K562 (cell line): Measurements from ENCODE around the gene TXN2. TPM values are rescaled to one million over a fixed set of nuclear protein-coding genes. Genes with fewer than 3 reads are reported as not detected.
A peak's percentile ranks its signal among the peaks of the same experiment; 100 is the strongest.

Source experiments
- CBFB ChIP-seq: sonication (generic); formaldehyde crosslinking; IDR thresholded peaks from 2 replicates; pipeline ENCODE4 v1.4.0; 2020; ENCODE audit warnings: mild to moderate bottlenecking, missing genetic modification reagents
- CSDE1 ChIP-seq, 2 experiments: fragments of 450-650 bp; IDR thresholded peaks; 2 replicates each; pipeline ENCODE4 v1.6.1; 2016; ENCODE audit warnings: mild to moderate bottlenecking in 1 of 2
- E2F1 ChIP-seq: sonication (generic); formaldehyde crosslinking; IDR thresholded peaks from 2 replicates; pipeline ENCODE4 v1.8.1; 2023; ENCODE audit warnings: mild to moderate bottlenecking, missing genetic modification reagents, moderate library complexity
- MCM2 ChIP-seq: fragments of 450-650 bp; IDR thresholded peaks from 2 replicates; pipeline ENCODE4 v1.6.1; 2017; ENCODE audit warnings: low read depth, mild to moderate bottlenecking
- NCOA1 ChIP-seq: fragments of 450-650 bp; IDR thresholded peaks from 2 replicates; pipeline ENCODE4 v1.6.1; 2016; ENCODE audit warnings: low read depth
- NR2C2 ChIP-seq, 2 experiments: fragments of 200-800 bp in 1 of 2; sonication (Bioruptor generic) in 1 of 2; sonication (generic) in 1 of 2; formaldehyde crosslinking in 1 of 2; IDR thresholded peaks; 2 replicates each; pipeline versions ENCODE4 v1.6.1 to v1.8.0; 2016 to 2022; ENCODE audit warnings: mild to moderate bottlenecking in 1 of 2, missing compliant biosample characterization in 1 of 2, missing genetic modification characterization in 1 of 2, missing genetic modification reagents in 1 of 2
- PHF21A ChIP-seq: fragments of 450-650 bp; IDR thresholded peaks from 2 replicates; pipeline ENCODE4 v1.6.1; 2017; ENCODE audit warnings: low read depth, borderline replicate concordance
- PTTG1 ChIP-seq: fragments of 450-650 bp; IDR thresholded peaks from 2 replicates; pipeline ENCODE4 v1.6.1; 2016; ENCODE audit warnings: low read depth, mild to moderate bottlenecking, missing genetic modification characterization, missing compliant biosample characterization
- RAD51 ChIP-seq: fragments of 450-650 bp; IDR thresholded peaks from 2 replicates; pipeline ENCODE4 v1.7.1; 2016; ENCODE audit warnings: low read depth, mild to moderate bottlenecking, borderline replicate concordance
- SRSF1 ChIP-seq: fragments of 200-400 bp; formaldehyde crosslinking; IDR thresholded peaks from 2 replicates; pipeline ENCODE4 v1.6.1; 2017; ENCODE audit warnings: mild to moderate bottlenecking, low read depth, low read length, moderate library complexity
- SUPT5H ChIP-seq: fragments of 450-650 bp; IDR thresholded peaks from 2 replicates; pipeline ENCODE4 v1.6.1; 2016
- TRIM25 ChIP-seq: fragments of 450-650 bp; IDR thresholded peaks from 2 replicates; pipeline ENCODE4 v1.7.0; 2016; ENCODE audit warnings: borderline replicate concordance
- YY1 ChIP-seq, 3 experiments: IDR thresholded peaks; 2 replicates each; pipeline ENCODE4 v1.6.1; 2011; ENCODE audit warnings: low read length in 2 of 3, mild to moderate bottlenecking in 2 of 3, moderate library complexity in 2 of 3, borderline replicate concordance in 1 of 3, control low read depth in 1 of 3, low read depth in 1 of 3; ENCODE audit not compliant: insufficient read depth in 3 of 3, insufficient replicate concordance in 2 of 3, control insufficient read depth in 1 of 3, insufficient read length in 1 of 3; ENCODE audit errors: extremely low read depth in 1 of 3
- ZBTB26 ChIP-seq: fragments of 450-650 bp; formaldehyde crosslinking; IDR thresholded peaks from 2 replicates; pipeline ENCODE4 v1.4.0; 2022; ENCODE audit warnings: missing genetic modification characterization
- ZFX ChIP-seq: sonication (generic); formaldehyde crosslinking; IDR thresholded peaks from 2 replicates; pipeline ENCODE4 v1.8.0; 2022; ENCODE audit warnings: mild to moderate bottlenecking, missing genetic modification reagents, moderate library complexity
- ZNF143 ChIP-seq: sonication (generic); formaldehyde crosslinking; IDR thresholded peaks from 2 replicates; pipeline ENCODE4 v1.9.0; 2022; ENCODE audit warnings: mild to moderate bottlenecking, missing genetic modification reagents
- ZNF592 ChIP-seq: fragments of 450-650 bp; IDR thresholded peaks from 2 replicates; pipeline ENCODE4 v1.6.1; 2017; ENCODE audit warnings: antibody characterized with exemption, mild to moderate bottlenecking
- ZNF76 ChIP-seq: fragments of 250-450 bp; sonication (Bioruptor Pico); IDR thresholded peaks from 2 replicates; pipeline ENCODE4 v1.4.0; 2020; ENCODE audit warnings: mild to moderate bottlenecking, moderate library complexity, borderline replicate concordance
- polyA plus RNA-seq, 8 experiments: library from polyadenylated mRNA; depleted of rRNA in 4 of 8; stranded (reverse) in 5 of 8; unstranded in 3 of 8; fragments of >200 nt; fragmentation: Nextera tagmentation in 2 of 8; fragmentation: Illumina TruSeq in 1 of 8; extraction: Ambion mirVana in 2 of 8; extraction: Trizol in 1 of 8; gene quantifications; 2 replicates each; pipeline versions ENCODE4 v1.2.1 to v1.2.3, GENCODE V29; 2011 to 2014; ENCODE audit warnings: inconsistent platforms in 1 of 8, missing spikeins in 1 of 8
- total RNA-seq, 7 experiments: library from RNA; depleted of rRNA in 6 of 7; stranded (reverse); fragments of >200 nt in 6 of 7; fragmentation: Illumina TruSeq in 2 of 7; extraction: Trizol in 2 of 7; gene quantifications; 2 replicates each; pipeline versions ENCODE4 v1.2.1 to v1.2.3, GENCODE V29; 2011 to 2021; ENCODE audit warnings: low replicate concordance in 1 of 7

The TXN2 gene
- total and polyA plus RNA-seq, 9 of the 15 experiments (the other 6 are each of a cell fraction or from before 2014, with no cell fraction given): 48.5 to 399 (median 118) TPM

- no peak for TF ChIP-seq ZBTB26 (CRISPR knock-in tag)
- peak; percentile 84 for TF ChIP-seq RAD51
- no peak for TF ChIP-seq SRSF1
- no peak for TF ChIP-seq TRIM25
- TF ChIP-seq SUPT5H: no peak
- TF ChIP-seq ZNF143 (CRISPR knock-in tag): no peak
- TF ChIP-seq PHF21A: no peak
- no peak for TF ChIP-seq PTTG1 (tag)
- peak; percentile 75 for TF ChIP-seq ZNF592
- TF ChIP-seq CSDE1 (IDR thresholded peaks at IDR 0.05): no peak
- TF ChIP-seq YY1 (IDR thresholded peaks at IDR 0.05; ENCODE audit: borderline replicate concordance in 1 of 3, control insufficient read depth in 1 of 3, extremely low read depth in 1 of 3, insufficient read depth in 3 of 3, insufficient read length in 1 of 3, insufficient replicate concordance in 2 of 3, low read depth in 1 of 3, low read length in 2 of 3): no peak
- TF ChIP-seq ZFX (CRISPR knock-in tag): no peak
- TF ChIP-seq MCM2: no peak
- peak; percentile 60; the same call in 1 of the 2 replicates for TF ChIP-seq CBFB (CRISPR knock-in tag)
- no peak for TF ChIP-seq ZNF76 (CRISPR knock-in tag)
- no peak for TF ChIP-seq NCOA1
- no peak for TF ChIP-seq E2F1
- no peak for TF ChIP-seq NR2C2 (CRISPR knock-in tag; IDR thresholded peaks at IDR 0.05)
- 0 out of 2 replicates have a peak, but pooled peaks have one; percentile 40 for TF ChIP-seq NR2C2 (tag; IDR thresholded peaks at IDR 0.05)
Observed at GRCh38 chr22:36419177-36419911, 62.1 kb downstream of the TXN2 start (continued).
